ENCODE data around the gene ELANE.

GRCh38 chr19:896434-896833, 44.3 kb downstream of the ELANE start:
- TF ChIP-seq POLR2A (IDR thresholded peaks at IDR 0.05) (no peak), CTCF (IDR thresholded peaks at IDR 0.05) (no peak)

Measured in adrenal gland (tissue), 5 donors.